Endodermal cell (in vitro differentiated cells): ENCODE data around the gene CREBL2. TPM values are rescaled to one million over a fixed set of nuclear protein-coding genes. Genes with fewer than 3 reads are reported as not detected.

Source experiments
- DNase-seq: peaks from one replicate; pipeline ENCODE4 v3.0.0-alpha.2; 2017
- H3K27ac ChIP-seq: 2 replicates; pipeline ENCODE4 v1.5.1; 2013; ENCODE audit warnings: mild to moderate bottlenecking, low read depth, low read length, moderate library complexity
- H3K27me3 ChIP-seq: 2 replicates; pipeline ENCODE4 v1.6.1; 2013; ENCODE audit warnings: mild to moderate bottlenecking, low read length, moderate library complexity; ENCODE audit not compliant: insufficient read depth, control insufficient read depth, poor library complexity, severe bottlenecking
- H3K36me3 ChIP-seq: 2 replicates; pipeline ENCODE4 v1.7.0; 2013; ENCODE audit warnings: mild to moderate bottlenecking, low read length, moderate library complexity; ENCODE audit not compliant: control insufficient read depth, insufficient read depth
- H3K4me1 ChIP-seq: one replicate; pipeline ENCODE4 v1.7.0; 2013; ENCODE audit warnings: low read length; ENCODE audit not compliant: control insufficient read depth, insufficient read depth
- H3K4me3 ChIP-seq: 2 replicates; pipeline ENCODE4 v1.5.1; 2013; ENCODE audit warnings: mild to moderate bottlenecking, low read length, moderate library complexity
- H3K9ac ChIP-seq: 2 replicates; pipeline ENCODE4 v1.6.1; 2013; ENCODE audit warnings: mild to moderate bottlenecking, low read length, moderate library complexity; ENCODE audit not compliant: poor library complexity, severe bottlenecking; ENCODE audit errors: extremely low read depth
- H3K9me3 ChIP-seq: 2 replicates; pipeline ENCODE4 v1.6.1; 2013; ENCODE audit warnings: mild to moderate bottlenecking, low read length, moderate library complexity; ENCODE audit not compliant: control insufficient read depth
- H3K27ac Mint-ChIP-seq: 2 replicates; pipeline ENCODE4 v1.8.0; 2020; ENCODE audit warnings: mixed read lengths
- H3K27me3 Mint-ChIP-seq: 2 replicates; pipeline ENCODE4 v1.8.0; 2021; ENCODE audit warnings: mild to moderate bottlenecking, mixed read lengths; ENCODE audit not compliant: insufficient read depth
- H3K36me3 Mint-ChIP-seq: 2 replicates; pipeline ENCODE4 v1.8.0; 2020; ENCODE audit warnings: low read depth, mixed read lengths
- H3K4me1 Mint-ChIP-seq: 2 replicates; pipeline ENCODE4 v1.8.0; 2020; ENCODE audit warnings: mixed read lengths
- H3K4me3 Mint-ChIP-seq: 2 replicates; pipeline ENCODE4 v1.8.0; 2020; ENCODE audit warnings: mild to moderate bottlenecking, moderate library complexity, mixed read lengths
- H3K9me3 Mint-ChIP-seq: 2 replicates; pipeline ENCODE4 v1.8.0; 2020; ENCODE audit warnings: mild to moderate bottlenecking, mixed read lengths
- CTCF ChIP-seq: fragments of 200-600 bp; sonication (generic); conservative IDR thresholded peaks from 2 replicates; pipeline ENCODE4 v1.5.0; 2021; ENCODE audit warnings: antibody characterized with exemption, mild to moderate bottlenecking
- WGBS, 2 experiments: methylation state at CpG; one replicate each; pipeline versions ENCODE4 v1.1.5 to v1.1.7; 2013; ENCODE audit warnings: missing lambda C conversion rate in 2 of 2, mixed read lengths in 1 of 2; ENCODE audit not compliant: insufficient coverage in 1 of 2, insufficient read length in 1 of 2; 5-methylcytosine and 5-hydroxymethylcytosine counted together
- total RNA-seq, 2 donors: library from RNA; stranded (reverse); fragmentation: NEBNext Ultra II Directional in 1 of 2; extraction: Animal tissue kit (Norgen Biotek cat#: 25700) in 1 of 2; gene quantifications; 2 replicates in 1 of 2; 3 replicates in 1 of 2; pipeline ENCODE4 v1.2.1, GENCODE V29; 2021

The CREBL2 gene
- total RNA-seq, 2 donors from 2014 or later, result 27.2 to 46.9 TPM

GRCh38 chr12:12660201-12660600 lies 48.5 kb downstream of the CREBL2 start:
- TF ChIP-seq CTCF, result no peak
- Mint-ChIP-seq H3K9me3 (no peaks in the 10 kb centered on the region), H3K36me3 (no peaks in the 10 kb centered on the region), H3K4me3 (no peak overlapping the region), H3K4me1 (peaks cover 21% of the 10 kb centered on the region), H3K27me3 (no peaks in the 10 kb centered on the region), H3K27ac (no peak overlapping the region)
- Histone ChIP-seq H3K4me1 (no peaks in the 10 kb centered on the region), H3K27me3 (no peaks in the 10 kb centered on the region), H3K9me3 (no peaks in the 10 kb centered on the region), H3K36me3 (no peaks in the 10 kb centered on the region), H3K4me3 (no peak overlapping the region), H3K9ac (no peak overlapping the region), H3K27ac (no peak overlapping the region)
- DNase-seq, result no peak
- 65 to 100% methylated on average over 1 to 3 of the region's 3 CpGs for WGBS, 2 experiments

GRCh38 chr12:12661086-12661856 lies 49.6 kb downstream of the CREBL2 start:
- Histone ChIP-seq H3K4me1 (no peaks in the 10 kb centered on the region), H3K4me3 (no peak overlapping the region), H3K9me3 (no peaks in the 10 kb centered on the region), H3K27ac (no peak overlapping the region), H3K27me3 (no peaks in the 10 kb centered on the region), H3K36me3 (no peaks in the 10 kb centered on the region), H3K9ac (no peak overlapping the region)
- Mint-ChIP-seq H3K27ac (no peak overlapping the region), H3K36me3 (no peaks in the 10 kb centered on the region), H3K4me1 (peaks cover 20% of the 10 kb centered on the region), H3K27me3 (no peaks in the 10 kb centered on the region), H3K9me3 (no peaks in the 10 kb centered on the region), H3K4me3 (no peak overlapping the region)
- DNase-seq, result no peak
- 81 to 87% methylated on average over 3 to 7 of the region's 7 CpGs for WGBS, 2 experiments
- no peak for TF ChIP-seq CTCF

GRCh38 chr12:12663644-12664294 lies 52.1 kb downstream of the CREBL2 start:
- WGBS, 2 experiments, result 97 to 98% methylated on average over 7 to 15 of the region's 15 CpGs
- H3K27me3 Mint-ChIP-seq, result peaks cover 4% of the 10 kb centered on the region

More at GRCh38 chr12:12663644-12664294, 52.1 kb downstream of the CREBL2 start:
- no peak overlapping the region for H3K9ac ChIP-seq
- Mint-ChIP-seq H3K4me3 (no peak overlapping the region), H3K27ac (no peak overlapping the region), H3K4me1 (peaks cover 10% of the 10 kb centered on the region), H3K9me3 (no peaks in the 10 kb centered on the region), H3K36me3 (no peaks in the 10 kb centered on the region)
- no peaks in the 10 kb centered on the region for H3K9me3 ChIP-seq
- no peak for DNase-seq
- no peaks in the 10 kb centered on the region for H3K4me1 ChIP-seq
- H3K4me3 ChIP-seq, result no peak overlapping the region
- no peaks in the 10 kb centered on the region for H3K36me3 ChIP-seq
- no peak overlapping the region for H3K27ac ChIP-seq
- TF ChIP-seq CTCF, result no peak
- H3K27me3 ChIP-seq, result no peaks in the 10 kb centered on the region
